ENCODE measurements around the gene MEG3.

MEG3 gene

DNA sequence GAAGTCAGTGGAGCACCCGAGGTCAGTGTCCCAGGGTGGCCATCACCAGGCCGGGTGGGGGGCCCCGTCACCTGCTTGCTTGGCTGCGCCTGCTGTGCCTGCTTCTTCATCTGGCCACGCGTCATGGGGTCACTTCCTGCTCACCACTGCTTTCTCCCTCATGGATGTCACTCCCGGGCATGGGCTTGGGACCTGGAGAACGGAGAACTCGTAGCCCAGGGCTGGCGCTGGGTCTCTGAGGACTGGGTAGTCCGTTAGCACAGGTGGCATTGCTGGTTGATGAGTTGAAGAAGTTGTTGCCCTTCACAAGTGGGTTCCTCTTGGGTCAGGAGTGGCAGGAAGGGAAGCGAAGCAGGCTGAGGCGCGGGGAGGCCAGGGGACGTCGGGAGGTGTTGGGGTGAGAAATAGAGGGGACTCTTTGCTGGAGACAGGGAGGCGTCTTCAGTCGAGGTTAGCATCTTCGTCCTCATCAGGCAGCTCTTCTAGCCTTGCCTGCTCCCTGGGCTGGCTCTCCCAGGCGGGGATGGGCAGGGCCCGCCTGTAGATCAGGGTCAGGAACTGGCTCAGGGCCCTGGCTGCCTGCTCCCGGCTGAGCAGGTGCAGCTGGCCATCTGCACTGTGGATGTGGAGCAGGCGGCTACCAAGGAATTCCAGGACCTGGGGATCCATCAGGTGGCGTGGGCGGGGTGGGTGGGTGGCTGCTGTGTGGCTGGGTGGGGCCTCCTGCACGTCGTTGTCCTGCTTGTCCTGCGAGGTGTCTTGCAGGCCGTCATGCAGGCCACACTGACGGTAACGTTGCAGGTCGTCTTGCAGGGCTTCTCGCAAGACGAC, 54.6 kb downstream of the MEG3 start:
- TF ChIP-seq, protein P1, sequence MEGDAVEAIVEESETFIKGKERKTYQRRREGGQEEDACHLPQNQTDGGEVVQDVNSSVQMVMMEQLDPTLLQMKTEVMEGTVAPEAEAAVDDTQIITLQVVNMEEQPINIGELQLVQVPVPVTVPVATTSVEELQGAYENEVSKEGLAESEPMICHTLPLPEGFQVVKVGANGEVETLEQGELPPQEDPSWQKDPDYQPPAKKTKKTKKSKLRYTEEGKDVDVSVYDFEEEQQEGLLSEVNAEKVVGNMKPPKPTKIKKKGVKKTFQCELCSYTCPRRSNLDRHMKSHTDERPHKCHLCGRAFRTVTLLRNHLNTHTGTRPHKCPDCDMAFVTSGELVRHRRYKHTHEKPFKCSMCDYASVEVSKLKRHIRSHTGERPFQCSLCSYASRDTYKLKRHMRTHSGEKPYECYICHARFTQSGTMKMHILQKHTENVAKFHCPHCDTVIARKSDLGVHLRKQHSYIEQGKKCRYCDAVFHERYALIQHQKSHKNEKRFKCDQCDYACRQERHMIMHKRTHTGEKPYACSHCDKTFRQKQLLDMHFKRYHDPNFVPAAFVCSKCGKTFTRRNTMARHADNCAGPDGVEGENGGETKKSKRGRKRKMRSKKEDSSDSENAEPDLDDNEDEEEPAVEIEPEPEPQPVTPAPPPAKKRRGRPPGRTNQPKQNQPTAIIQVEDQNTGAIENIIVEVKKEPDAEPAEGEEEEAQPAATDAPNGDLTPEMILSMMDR (IDR thresholded peaks at IDR 0.05; ENCODE audit: unreplicated experiment in 3 of 3): no peak
- H3K4me3 Mint-ChIP-seq: no peak overlapping the region
- H3K36me3 Mint-ChIP-seq (ENCODE audit: low read depth): no peaks in the 10 kb centered on the region
- H3K4me1 Mint-ChIP-seq: peaks cover 7% of the 10 kb centered on the region
- no peak overlapping the region for H3K27ac Mint-ChIP-seq
- peaks cover 20% of the 10 kb centered on the region for H3K9me3 Mint-ChIP-seq
- peaks cover 22% of the 10 kb centered on the region for H3K27me3 Mint-ChIP-seq (ENCODE audit: low read depth)

DNA sequence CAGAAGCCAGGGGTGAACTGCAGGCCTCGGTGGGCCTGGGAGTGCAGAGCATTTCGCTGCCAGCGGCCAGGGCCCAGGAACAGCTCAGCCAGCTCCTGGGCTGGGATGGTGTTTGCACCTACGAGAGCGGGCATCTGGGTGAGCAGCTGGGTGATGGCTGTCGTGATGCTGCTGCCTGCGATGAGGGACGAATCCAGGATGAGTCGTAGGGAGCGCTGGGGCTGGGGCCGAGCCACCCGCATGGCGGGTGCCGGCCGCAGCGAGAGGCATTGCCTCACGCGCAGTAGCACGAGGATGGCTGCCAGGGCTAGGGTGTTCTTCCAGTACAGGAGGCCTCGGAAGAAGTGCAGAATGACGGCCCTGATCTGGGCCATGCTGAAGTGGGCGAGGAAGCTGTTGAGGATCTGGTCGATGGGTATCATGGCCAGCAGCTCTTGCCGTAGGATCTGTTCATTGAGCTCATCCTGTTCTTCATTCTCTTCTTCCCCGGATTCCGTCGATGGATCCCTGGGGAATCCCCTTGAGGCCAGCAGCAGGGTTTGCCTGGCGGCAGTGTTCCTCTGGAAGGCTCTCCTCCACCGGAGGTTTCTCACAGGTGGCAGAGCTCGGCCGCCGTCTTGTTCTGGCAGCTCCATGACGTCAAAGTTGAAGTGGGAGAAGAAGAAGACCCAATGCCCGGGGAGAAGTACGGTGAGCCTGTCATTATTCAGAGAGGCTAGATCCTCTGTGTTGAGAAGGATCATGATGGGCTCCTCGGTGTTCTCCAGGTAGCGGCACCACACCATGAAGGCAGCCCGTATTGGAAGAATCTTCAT, 55.5 kb downstream of the MEG3 start:
- no peaks in the 10 kb centered on the region for H3K36me3 Mint-ChIP-seq (ENCODE audit: low read depth)
- TF ChIP-seq, protein P1 (IDR thresholded peaks at IDR 0.05; ENCODE audit: unreplicated experiment in 3 of 3): no peak
- H3K4me1 Mint-ChIP-seq: peaks cover 15% of the 10 kb centered on the region
- peaks cover 23% of the 10 kb centered on the region for H3K9me3 Mint-ChIP-seq
- H3K27me3 Mint-ChIP-seq (ENCODE audit: low read depth): peaks cover 24% of the 10 kb centered on the region
- no peak overlapping the region for H3K4me3 Mint-ChIP-seq
- H3K27ac Mint-ChIP-seq: no peak overlapping the region

DNA sequence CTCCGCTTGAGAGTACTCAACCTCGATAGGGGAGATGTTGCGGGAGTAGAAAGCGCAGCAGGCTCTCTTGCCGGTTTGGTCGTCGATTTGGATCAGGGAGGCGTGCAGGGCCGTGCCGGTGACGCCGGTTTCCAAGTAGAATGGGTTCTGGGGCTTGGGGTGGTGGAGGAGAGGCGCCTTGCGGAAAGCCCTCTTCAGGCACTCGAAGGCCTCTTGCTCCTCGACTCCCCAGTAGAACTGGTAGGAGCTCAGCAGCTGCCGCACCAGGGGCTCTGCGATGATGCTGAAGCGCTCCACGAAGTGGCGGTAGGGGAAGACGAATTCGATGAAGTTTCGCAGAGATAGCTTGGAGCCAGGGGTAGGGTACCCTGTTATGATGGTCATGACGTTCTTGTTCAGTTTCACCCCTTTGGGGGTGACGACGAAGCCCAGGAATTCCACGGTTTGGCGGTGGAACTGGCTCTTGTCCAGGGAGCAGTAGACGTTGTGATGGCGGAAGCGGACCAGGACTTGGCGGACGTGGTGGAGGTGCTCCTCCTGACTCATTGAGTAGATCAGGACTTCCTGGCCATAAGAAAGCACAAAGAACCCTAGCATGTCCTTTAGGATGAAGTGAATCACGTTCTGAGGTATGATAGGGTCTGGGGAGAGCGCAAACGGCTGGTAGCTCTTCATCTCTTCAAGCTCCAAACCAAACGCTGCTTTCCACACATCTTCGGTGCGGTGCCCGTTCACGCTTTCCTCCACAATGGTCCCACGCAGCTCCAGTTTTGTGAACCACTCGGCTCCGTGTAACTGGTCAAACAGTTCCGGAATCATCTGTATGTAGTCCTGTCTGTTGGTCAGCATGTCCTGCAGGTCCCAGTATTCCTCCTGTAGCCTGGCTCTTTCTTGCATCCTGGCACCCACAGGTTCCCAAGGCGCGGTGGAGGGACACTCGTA, 56.4 kb downstream of the MEG3 start:
- no peaks in the 10 kb centered on the region for H3K36me3 Mint-ChIP-seq (ENCODE audit: low read depth)
- peaks cover 22% of the 10 kb centered on the region for H3K4me1 Mint-ChIP-seq
- no peak overlapping the region for H3K27ac Mint-ChIP-seq
- H3K27me3 Mint-ChIP-seq (ENCODE audit: low read depth): peaks cover 24% of the 10 kb centered on the region
- TF ChIP-seq, protein P1 (IDR thresholded peaks at IDR 0.05; ENCODE audit: unreplicated experiment in 3 of 3): no peak
- H3K9me3 Mint-ChIP-seq: peaks cover 23% of the 10 kb centered on the region
- H3K4me3 Mint-ChIP-seq: no peak overlapping the region

DNA sequence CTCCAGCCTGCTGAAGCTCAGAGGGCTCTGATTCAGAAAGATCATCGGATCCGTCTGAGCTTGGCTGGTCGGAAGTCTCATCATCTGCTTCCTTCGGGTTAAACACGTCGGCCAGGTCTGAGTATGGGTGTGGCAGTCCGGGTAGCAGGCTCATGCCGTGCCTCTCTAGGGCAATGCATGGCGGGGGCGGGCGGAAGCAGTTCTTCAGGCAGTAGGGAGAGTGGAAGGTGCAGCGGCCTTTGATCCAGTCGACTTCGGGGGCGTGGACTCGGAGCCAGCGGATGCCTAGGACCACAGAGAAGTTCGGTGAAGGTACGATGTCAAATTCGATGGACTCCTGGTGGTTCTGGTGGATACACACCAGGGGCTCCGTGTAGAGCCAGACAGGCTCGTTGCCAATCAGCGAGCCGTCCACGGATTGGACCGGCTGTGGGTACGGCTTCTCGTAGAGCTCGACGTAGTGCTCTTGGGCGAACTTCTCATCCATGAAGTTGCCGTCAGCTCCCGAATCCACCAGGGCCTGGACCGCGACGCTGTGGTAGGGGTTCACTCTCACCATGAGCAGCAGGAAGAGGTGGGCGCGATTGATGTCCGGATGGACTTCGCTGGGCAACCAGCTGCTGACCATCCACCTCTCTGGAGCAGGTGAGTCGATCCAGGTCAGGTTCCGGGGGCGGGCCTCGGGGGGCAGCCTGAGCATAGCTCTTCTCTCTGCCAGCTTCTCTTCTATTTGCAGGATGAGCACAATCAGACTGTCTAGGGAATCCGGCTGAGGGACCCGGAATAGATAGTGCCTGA, 57.3 kb downstream of the MEG3 start:
- Mint-ChIP-seq H3K36me3 (ENCODE audit: low read depth) (no peaks in the 10 kb centered on the region), H3K27me3 (ENCODE audit: low read depth) (peaks cover 24% of the 10 kb centered on the region), H3K27ac (no peak overlapping the region), H3K4me1 (peaks cover 30% of the 10 kb centered on the region), H3K9me3 (peaks cover 23% of the 10 kb centered on the region), H3K4me3 (no peak overlapping the region)
- TF ChIP-seq, protein P1 (IDR thresholded peaks at IDR 0.05; ENCODE audit: unreplicated experiment in 3 of 3): no peak

DNA sequence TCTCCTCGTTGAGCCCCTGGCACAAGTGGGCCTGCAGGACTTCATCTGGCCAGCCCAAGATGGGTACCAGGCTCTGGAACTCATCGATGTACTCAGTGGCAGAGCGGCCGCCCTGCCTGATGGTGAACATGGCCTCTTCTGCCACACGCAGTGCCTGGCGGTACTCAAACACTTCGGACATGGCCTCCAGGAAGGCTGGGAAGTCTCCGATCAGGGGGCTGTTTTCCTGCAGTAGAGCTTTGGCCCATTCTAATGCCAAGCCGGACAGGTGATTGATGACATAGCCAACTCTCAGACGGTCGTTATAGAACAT, 57.8 kb downstream of the MEG3 start:
- TF ChIP-seq, protein P1 (IDR thresholded peaks at IDR 0.05; ENCODE audit: unreplicated experiment in 3 of 3): no peak

More for the DNA sequence above, 57.8 kb downstream of the MEG3 start:
- Mint-ChIP-seq H3K9me3 (peaks cover 23% of the 10 kb centered on the region), H3K27me3 (ENCODE audit: low read depth) (peaks cover 24% of the 10 kb centered on the region), H3K4me3 (no peak overlapping the region), H3K36me3 (ENCODE audit: low read depth) (no peaks in the 10 kb centered on the region), H3K4me1 (peaks cover 36% of the 10 kb centered on the region), H3K27ac (no peak overlapping the region)
